NCI-H146 treated with DMSO at 0.1 percent for 48 hours (cell line): Measurements from ENCODE around the gene HIVEP2.

Source experiments
- DNase-seq: peaks from one replicate; lab custom pipeline; 2025; ENCODE audit not compliant: unreplicated experiment; lab: John Stamatoyannopoulos, UW

Gene HIVEP2

DNA sequence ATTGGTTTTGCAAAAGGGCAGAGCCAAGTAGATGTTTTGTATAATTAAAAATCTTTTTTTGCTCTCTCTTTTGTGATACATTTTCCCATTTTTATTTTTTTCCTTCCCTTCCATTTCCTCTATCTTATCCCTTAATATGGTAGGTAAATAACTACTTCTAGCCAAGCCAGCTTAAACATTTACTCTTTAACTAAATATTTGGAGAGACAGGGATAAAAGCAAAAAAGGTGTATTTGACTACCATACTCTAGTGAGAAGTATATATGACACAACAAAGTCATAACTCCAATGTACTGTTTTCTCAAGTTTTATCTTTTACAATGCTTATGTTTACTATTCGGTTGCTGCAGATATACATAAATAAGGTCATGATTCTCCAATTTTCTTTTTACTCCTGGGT lies 154.7 kb downstream of the HIVEP2 start:
- no peak for DNase-seq

DNA sequence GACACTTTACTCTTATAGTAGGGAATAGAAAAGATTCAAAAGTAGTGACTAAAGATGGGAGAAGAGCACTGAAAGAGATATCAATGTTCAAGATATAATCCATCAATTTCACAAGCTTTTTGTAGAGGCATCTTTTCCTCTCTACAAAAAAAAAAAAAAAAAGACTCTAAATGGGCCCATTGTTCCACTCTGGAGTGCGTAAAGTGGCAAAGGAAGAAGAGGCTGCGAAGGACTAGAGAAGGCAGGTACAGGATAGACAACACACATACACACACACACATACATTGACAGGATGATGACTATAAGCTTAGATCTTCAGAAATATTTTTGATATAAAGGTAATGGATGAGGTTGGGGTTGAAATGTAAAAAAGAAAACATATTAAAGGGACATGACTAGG lies 157.6 kb downstream of the HIVEP2 start:
- no peak for DNase-seq

DNA sequence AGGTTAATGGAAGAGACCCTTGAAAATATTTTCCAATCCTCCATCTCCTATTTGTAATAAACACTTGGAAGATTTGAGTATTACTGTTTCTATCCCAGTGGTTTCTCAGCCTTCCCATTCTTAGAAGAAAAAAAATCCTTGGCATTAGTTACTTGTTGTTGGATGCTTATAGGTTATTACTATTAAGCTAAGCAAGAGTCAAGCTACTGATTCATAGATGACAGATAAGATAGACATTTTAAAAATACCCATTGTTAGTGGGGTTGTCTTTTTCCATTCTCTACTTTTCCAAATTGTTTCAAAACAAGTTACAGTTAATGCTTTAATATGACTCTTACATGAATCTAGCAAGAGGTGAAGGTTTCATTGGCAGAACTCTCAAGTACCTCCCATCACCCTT lies 158.5 kb downstream of the HIVEP2 start:
- no peak for DNase-seq

DNA sequence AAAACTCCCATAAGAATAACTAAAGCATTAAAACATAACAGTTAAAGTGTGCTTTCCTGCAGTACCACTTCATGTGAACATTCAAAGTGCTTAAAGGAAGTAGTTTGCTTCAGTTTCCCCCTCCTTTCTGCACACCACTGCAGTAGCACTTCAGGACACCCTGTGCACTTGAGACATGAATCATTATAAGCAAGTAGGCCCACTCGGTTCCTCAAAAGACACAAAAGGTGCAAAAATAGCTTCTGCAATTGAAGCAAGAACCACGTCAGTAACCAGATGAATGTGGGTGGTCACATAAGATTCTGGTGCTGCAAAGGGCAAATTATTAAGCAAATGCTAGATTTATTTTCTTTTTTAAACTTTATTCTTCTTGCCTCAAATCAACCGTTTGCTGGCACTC lies 160.6 kb downstream of the HIVEP2 start:
- no peak for DNase-seq

DNA sequence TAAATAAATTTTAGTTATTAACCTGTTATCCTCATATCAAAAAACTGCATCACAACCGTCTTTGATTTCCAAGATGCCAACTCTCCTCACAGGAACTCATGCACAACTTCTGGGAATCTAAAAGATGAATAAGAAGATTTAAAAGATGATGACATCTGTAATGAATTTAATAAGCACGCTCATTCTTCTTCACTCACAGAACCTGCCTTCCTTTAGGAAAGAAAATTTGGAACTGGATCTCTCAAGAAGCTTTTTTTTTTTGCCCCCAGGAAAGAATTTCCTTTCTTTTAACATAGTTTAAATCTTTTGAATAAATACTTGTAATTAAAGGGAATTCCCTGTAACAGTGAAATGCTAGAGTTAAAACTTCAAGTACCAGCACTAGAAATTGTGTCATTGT lies 161.5 kb downstream of the HIVEP2 start:
- no peak for DNase-seq

DNA sequence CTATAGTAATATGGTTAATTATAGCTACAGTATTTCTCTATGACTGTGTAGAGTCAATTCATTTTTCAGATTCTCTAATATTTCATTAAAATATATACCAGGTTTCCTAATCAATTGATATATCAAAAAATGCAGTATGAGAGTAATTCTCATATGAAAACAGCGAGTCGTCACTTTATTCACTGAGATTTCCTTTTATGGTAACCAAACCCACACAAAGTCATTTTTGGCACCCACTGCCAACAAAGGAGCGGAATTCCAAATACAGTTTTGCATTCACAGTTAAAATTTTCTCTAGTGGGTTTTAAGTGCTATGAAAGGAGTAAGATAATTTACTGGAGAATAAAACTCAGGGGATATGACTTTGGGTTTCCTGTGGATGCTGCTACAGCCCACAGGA lies 163.8 kb downstream of the HIVEP2 start:
- no peak for DNase-seq

DNA sequence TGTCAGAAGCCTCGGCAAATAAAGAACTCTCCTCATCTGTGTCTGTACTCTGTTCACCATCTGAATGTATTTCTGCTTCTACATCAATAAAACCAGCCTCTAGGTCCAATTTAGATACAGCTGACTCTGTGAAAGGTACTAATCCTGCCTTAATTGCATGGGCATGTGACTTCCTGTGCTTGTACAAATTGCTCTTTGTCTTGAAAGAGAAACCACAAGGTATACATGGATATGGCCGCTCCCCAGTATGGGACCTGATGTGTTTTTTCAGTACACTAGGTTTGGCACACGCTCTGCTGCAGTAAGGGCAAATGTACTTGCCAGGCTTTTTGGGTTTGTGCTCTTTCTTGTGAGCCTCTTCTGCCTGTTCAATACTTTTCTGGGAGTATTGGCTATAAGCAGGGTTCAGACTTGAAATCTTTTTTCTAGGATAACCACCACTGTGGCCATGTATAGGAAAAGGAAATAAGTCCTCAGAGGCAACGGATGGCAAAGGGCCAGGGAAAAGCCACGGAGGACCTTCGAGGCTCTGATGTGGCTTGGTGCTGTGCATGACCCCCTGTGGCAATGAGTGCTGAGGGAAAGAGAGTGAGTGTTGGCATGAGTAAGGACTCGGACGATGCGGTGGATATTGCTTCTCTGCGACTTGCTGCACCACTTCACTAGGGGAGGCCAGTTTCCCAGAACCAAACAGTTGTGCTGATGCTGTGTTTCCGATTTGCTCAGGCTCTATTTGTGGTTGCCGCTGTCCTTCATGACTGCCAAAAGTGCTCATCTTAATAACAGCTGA lies 170.9 kb downstream of the HIVEP2 start:
- no peak for DNase-seq

DNA sequence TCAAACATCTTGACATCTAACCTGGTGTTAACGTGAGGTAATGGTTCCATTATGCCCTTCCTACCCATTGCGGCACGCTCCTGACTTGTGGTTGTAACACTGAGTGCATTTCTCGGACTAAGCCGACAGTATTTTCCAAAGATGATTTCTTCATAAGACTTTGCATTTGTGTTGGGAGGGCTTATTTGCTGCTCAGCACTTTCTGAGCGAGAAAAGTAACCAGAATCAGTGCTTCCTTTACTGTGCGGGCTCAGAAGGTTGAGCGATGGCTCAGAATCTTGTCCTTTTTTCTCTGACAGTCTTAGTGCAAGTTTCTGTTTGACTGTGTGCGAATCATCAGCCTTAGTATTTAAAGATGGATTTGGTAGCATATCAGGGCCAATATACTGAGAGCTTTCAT lies 171.7 kb downstream of the HIVEP2 start:
- no peak for DNase-seq

DNA sequence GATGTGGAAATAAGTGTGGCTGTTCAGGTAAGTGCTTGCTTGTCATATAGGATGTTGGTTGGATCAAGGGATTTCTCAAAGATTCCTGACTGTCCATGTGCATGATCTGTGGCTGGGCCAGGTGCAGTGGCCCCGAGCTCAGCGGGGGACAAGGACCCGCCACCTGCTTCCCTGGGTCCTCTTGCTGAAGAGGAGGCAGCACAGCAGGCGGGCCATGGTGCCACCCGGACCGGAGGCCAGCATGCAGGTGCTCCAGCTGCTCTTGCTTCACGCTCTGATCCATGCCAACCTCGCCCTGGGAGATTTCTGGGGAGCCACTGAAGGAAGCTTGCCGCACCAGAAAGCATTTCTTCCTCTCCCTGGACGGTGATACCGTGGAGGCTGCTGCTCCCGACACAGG lies 173.8 kb downstream of the HIVEP2 start:
- DNase-seq, result no peak

DNA sequence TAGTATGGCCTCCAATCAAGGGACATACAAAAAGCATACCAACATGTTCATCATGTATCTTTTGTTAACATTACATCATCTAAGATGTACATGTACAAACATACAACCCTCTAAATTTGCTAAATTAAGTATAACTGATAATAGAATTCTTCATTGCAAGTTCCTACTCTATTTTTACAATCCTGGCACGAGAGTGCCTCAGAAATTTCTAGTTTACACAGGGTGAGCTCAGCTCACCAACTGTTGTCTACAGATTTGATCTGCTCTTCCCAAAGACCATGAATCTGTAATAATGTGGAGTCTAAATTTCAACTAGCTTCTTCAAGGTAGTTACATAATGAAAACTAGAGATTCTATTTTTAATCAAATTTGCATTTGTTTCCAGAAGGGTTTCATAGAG lies 179.7 kb downstream of the HIVEP2 start:
- DNase-seq, result no peak

DNA sequence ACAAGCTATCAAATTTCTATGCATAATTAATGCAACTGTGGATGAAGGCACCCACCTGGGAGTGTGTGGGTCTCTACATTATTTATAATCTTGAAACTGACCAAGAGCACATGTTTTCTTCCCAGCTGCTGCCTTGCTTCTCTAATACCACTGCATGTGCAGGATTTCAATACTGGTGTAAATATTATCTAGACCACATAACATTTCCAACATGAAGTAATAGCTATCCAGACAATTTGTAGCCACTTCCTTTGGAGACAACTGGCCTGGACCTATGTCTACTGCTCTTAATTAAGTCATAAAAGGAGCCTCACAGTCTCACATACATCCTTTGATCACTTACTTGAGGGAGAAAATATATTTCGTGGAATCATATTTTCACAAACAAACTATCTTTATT lies 180.7 kb downstream of the HIVEP2 start:
- DNase-seq, result no peak

DNA sequence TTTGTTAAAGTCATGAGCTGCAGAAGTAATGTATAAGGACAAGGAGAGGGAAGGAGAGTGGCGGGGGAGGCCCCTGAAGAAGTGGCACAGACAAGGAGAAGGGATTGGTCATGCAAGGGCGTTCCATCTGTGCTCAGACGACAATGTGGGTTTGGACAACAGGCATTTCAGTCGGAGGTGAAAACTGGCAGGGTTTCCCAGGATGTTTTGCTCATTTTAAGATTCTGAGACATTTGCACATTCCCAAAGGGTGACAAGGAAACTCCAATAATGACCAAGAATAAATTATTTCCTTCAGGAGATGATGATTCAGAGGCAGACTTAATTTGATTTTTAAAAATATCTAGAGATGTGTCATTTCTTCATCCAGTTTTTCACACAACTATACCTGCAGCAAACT lies 181.8 kb downstream of the HIVEP2 start:
- no peak for DNase-seq

DNA sequence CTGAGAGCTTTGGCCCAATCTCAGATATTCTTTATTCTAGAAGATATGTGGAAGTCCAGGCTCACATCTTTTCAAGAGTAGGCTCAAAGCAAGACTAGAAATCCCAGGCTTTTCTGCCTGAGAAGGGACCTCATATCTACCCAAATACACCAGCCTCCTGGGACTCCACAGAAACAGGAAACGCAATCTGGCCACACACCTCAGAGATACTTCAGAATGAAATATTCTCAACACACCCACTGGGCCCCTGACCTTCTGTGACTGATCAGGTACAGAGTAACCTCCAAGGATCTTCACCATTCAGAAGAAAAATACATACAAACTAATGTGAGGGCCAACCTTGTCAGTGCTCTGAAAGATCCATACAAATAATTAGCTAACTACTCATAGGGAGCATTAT lies 183.2 kb downstream of the HIVEP2 start:
- no peak for DNase-seq

DNA sequence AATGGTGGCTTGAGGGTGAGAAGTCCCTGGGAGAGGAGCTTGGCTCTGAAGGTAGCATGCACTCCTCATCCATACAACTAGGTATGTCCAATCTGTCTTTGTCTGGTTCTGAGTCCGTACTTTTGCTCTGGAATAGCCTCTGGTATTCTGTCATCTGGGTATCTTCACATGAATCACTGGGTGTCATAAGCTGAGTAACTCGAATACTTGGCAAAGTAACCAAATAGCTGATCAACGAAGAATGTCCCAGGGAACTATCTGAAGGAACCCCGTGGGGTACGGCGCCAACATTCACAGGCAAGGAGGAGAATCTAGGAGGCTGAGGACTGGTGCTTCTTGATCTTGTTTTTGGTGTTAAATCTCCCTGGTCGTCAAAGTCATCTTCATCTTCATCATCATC lies 184.8 kb downstream of the HIVEP2 start:
- DNase-seq, result no peak

DNA sequence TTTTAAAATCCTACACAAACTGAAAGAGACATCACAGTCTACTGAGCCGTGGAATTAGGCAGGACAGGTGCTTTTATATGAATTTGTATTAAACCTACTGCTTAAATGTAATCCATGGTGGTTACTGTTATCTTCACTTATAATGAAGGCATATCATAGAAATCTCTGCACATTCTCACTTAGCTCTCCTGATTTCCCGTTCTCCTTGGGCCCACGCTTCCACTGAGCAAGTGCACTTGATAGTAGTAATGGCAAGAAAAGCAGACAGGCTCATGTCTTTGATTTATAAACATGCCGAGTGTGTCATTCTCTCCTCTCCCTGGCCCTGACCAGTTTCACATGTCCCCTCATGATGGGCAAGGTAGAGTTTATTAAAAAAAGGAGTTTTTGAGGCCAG lies 186.3 kb downstream of the HIVEP2 start:
- DNase-seq, result no peak

DNA sequence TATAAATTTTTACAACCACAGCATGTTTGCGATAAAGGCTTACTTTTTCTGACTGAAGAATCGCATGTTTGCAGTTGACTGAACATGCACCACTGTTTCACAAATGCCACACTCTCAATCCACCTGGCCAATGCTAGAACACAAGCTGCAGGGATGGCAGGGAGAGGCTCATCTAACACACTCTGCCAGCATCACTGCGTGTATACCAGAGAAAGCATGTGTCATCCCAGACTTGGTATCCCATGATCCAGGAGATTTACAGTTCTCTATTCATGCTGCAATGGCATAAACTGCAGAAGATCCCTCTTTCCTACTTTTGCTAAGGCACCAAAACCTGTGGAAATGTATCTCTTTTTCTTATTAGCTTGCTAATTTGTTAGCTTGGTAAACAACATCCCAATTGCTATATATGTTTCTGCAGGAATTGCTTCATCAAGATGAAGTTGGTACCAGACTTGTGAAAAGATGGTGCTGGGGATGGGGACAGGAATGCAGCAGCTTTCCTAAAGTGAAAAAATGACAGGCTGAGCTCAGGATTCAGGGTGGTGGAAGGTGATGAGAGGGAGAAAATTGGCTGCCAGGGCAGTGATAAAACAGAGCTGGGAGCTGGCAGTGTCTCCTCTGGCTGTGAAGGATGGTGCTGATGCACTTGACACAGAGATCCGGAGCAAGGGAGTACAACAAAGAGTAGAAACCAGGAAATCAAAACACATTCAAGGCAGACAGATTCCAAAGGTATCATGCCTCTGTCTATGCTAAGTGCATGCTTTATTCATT lies 186.9 kb downstream of the HIVEP2 start:
- DNase-seq, result no peak

DNA sequence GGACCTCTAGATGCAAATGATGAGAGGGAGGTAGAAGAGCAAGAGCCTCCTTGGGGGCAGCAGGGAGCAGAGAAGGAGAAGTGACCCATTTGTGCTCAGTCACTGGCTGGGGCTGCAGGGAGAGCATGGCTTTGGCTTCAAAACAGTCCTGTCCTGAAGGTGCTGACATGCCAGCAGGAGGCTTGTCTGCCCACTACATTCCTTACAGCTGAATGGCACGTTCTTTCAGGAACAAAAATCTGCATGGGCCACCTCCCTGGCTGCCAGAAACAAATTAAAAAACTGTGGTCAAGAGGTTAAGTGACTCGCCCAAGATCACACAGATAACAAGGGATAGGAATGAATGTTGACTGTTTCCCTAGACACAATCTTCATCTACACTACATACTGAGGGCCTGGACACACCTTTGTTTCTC lies 188.8 kb downstream of the HIVEP2 start:
- no peak for DNase-seq

DNA sequence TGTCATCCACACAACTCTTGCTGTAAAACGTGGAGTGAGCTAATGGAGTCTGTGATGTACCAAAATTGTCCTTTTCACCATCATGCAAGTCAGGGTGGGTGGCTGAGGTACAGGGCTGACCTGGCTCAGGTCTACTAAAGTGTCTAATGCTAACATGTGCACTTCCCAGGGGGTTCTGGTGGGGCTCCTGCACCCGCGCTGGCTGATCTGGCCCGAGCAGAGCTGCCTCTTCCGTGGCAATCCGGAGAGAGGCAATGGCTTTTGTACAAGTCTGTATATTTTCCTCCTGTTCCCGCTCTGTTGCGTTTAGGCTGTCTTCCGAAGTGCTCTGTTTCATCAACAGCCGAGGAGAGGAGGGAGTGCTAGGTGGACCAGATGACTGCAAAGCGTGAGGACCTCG lies 191.8 kb downstream of the HIVEP2 start:
- DNase-seq, result no peak

DNA sequence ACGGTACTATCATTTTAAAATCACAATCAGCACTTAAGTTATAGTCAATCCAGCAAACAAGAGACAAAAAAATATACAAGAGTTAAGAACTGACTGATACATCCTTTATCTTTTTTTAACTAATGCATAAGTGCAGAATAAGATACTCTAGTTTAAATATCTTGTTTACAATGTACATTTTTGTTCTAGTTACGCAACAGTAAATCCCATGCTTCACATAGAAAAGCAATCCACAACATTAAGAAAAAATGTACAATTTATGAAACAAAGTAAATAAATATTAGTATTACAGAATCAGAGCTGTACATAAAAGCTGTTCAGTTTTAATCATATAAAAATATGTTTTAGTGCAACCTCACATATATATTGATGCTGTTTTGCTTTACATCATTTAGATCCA lies 192.6 kb downstream of the HIVEP2 start:
- no peak for DNase-seq

DNA sequence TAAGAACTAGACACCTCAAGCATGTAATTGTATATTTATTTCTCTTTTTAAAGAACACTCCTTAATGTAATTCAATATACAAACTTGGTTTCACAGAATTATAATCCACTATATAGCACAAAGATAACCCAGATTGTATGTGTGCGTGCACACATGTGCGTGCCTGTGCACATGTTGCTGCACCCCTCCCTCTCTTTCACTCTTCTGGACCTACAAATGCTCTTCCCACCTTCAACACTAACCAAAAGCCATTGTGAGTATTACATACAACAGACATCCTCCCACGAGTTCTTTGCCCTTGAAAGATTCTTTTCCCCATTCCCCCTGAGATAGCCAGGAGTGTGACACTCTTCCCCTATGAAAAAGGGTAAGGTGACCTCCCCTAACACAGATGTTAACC lies 193.5 kb downstream of the HIVEP2 start:
- DNase-seq, result no peak

DNA sequence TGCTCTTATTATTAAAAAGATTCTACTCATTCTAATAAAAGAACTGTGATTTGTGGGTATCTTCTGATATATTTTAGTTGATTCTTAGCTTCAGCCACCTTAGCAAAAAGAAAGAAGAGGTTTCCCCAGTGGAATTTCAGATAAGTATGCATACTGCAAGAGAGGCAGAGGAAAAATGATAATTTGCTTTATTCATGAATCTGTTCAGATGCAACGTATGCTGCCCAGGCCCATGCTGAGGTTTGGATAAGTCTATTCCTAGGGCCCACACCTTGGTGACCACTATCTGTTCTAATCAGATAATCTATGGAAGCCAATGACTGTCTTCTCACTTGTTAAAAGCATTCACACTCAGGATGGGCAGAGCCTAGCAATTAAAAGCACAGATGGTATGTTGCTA lies 194.0 kb downstream of the HIVEP2 start:
- DNase-seq, result no peak

DNA sequence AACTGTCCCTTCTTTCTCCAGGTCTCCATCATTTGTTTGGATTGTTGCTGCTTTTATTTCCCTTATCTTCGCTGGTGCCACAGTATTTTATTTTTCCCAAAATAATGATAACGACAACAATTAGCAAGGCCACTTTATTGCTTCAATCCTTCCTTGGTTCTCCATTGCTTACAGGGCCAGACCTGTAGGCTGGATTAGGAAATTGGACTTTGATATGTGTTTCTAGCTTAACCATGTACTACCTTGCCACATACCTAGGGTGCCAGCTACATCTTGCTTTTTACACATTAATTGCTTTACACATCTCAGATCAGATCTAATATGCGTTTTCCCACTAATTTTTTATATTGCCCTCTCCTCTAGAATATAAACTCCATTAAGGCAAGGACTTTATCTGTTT lies 195.4 kb downstream of the HIVEP2 start:
- DNase-seq, result no peak

DNA sequence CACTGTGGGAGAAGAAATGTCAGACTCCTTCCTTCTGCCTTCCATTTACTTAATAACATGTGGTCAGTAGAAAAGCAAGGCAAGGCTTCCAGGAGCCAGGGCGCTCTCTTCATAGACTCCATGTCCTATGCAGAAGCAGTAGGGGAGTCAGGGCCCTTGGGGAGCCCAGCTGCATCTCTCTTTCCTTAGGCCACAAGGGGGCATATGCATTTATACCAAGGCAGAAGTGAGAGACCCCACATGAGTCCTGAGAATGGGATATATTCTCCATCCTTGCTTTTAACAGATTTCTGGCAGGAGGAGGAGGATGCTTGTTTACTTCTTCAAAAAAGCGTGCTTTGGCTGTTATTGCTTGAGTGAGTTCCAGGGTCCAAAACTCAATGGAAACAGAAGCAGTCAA lies 198.5 kb downstream of the HIVEP2 start:
- no peak for DNase-seq
